ENCODE measurements around the gene MAPRE3. TPM values are rescaled to one million over a fixed set of nuclear protein-coding genes. Genes with fewer than 3 reads are reported as not detected.

The MAPRE3 gene
- total RNA-seq, 1 experiment from 2014 or later = 10.3 TPM

GRCh38 chr2:27008678-27009077 lies 38.2 kb downstream of the MAPRE3 start (continued):
- TF ChIP-seq HMGXB4 (CRISPR knock-in tag; IDR thresholded peaks at IDR 0.05) (no peak), FOXP4 (CRISPR knock-in tag; IDR thresholded peaks at IDR 0.05) (no peak), ELF4 (CRISPR knock-in tag; IDR thresholded peaks at IDR 0.05; ENCODE audit: low read depth) (no peak), CTCF (IDR thresholded peaks at IDR 0.05) (no peak), NFYB (CRISPR knock-in tag; conservative IDR thresholded peaks at IDR 0.05; ENCODE audit: low read depth) (no peak), ETV6 (CRISPR knock-in tag; IDR thresholded peaks at IDR 0.05) (no peak), OVOL2 (CRISPR knock-in tag; IDR thresholded peaks at IDR 0.05; ENCODE audit: borderline replicate concordance) (no peak), ZMAT4 (CRISPR knock-in tag; IDR thresholded peaks at IDR 0.05) (no peak), GTF2I (CRISPR knock-in tag; conservative IDR thresholded peaks at IDR 0.05) (no peak)

- DNase-seq (ENCODE audit: low spot score) (no peak), ATAC-seq (no peak)
- ChIA-PET CTCF (interaction anchor here (1.0 to 2.8 kb wide), 4 partner anchors 12 to 163 kb away, joined by 3 to 22 read pairs (median 10); no protein-coding TSS in a partner anchor), POLR2A (no interaction called here)
- H3K27me3 Mint-ChIP-seq (ENCODE audit: low read depth) = peaks cover 11% of the 10 kb centered on the region; the same call in 1 of the 2 replicates
- H3K27ac Mint-ChIP-seq = no peak overlapping the region
- no peaks in the 10 kb centered on the region for H3K4me1 Mint-ChIP-seq
- H3K4me3 Mint-ChIP-seq = no peak overlapping the region
- peaks cover 23% of the 10 kb centered on the region for H3K9me3 Mint-ChIP-seq
- TF ChIP-seq ZBTB43 (CRISPR knock-in tag; IDR thresholded peaks at IDR 0.05) (no peak), NFYB (CRISPR knock-in tag; conservative IDR thresholded peaks at IDR 0.05; ENCODE audit: low read depth) (no peak), E2F5 (CRISPR knock-in tag; IDR thresholded peaks at IDR 0.05) (no peak), IRF1 (CRISPR knock-in tag; IDR thresholded peaks at IDR 0.05) (no peak), TP53 (CRISPR knock-in tag; IDR thresholded peaks at IDR 0.05) (no peak), GTF2I (CRISPR knock-in tag; conservative IDR thresholded peaks at IDR 0.05) (no peak), NFATC4 (CRISPR knock-in tag; IDR thresholded peaks at IDR 0.05) (no peak), EMX1 (CRISPR knock-in tag; IDR thresholded peaks at IDR 0.05) (no peak), TEAD1 (CRISPR knock-in tag; IDR thresholded peaks at IDR 0.05) (no peak), NR2C2 (CRISPR knock-in tag; IDR thresholded peaks at IDR 0.05) (no peak), RORB (CRISPR knock-in tag; IDR thresholded peaks at IDR 0.05) (no peak), ZSCAN18 (CRISPR knock-in tag; IDR thresholded peaks at IDR 0.05) (no peak), MXD4 (CRISPR knock-in tag; IDR thresholded peaks at IDR 0.05; ENCODE audit: borderline replicate concordance) (no peak), GABPB1 (CRISPR knock-in tag; IDR thresholded peaks at IDR 0.05) (no peak), ELF4 (CRISPR knock-in tag; IDR thresholded peaks at IDR 0.05; ENCODE audit: low read depth) (no peak), ZNF396 (CRISPR knock-in tag; IDR thresholded peaks at IDR 0.05; ENCODE audit: borderline replicate concordance) (no peak), ZNF263 (CRISPR knock-in tag; IDR thresholded peaks at IDR 0.05; ENCODE audit: low read depth) (no peak)
- H3K36me3 Mint-ChIP-seq = peaks cover 20% of the 10 kb centered on the region
Observed at GRCh38 chr2:27009083-27009482, 38.6 kb downstream of the MAPRE3 start.

All from WTC11 (cell line).